Activated effector memory CD4-positive, alpha-beta T cell treated with Interleukin-2 at 50 U/mL for 16 hours (primary cell): Measurements from ENCODE around the gene SLC39A12.

ENCODE experiments used
- DNase-seq: peaks from one replicate; pipeline ENCODE4 v3.0.0-alpha.2; 2020

The SLC39A12 gene

GRCh38 chr10:17965649-17966235 is 14.0 kb downstream of the SLC39A12 start:
- no peak for DNase-seq

GRCh38 chr10:17974505-17974904 is 22.8 kb downstream of the SLC39A12 start:
- no peak for DNase-seq

- no peak for DNase-seq
These were observed 29.3 kb downstream of the SLC39A12 start for GRCh38 chr10:17980846-17981565.

- no peak for DNase-seq
These were observed 30.2 kb downstream of the SLC39A12 start for GRCh38 chr10:17981766-17982380.

GRCh38 chr10:17984056-17984455 is 32.3 kb downstream of the SLC39A12 start:
- DNase-seq: no peak

GRCh38 chr10:17984563-17984962 is 32.8 kb downstream of the SLC39A12 start:
- DNase-seq: no peak

GRCh38 chr10:17989908-17990767 is 38.4 kb downstream of the SLC39A12 start:
- no peak for DNase-seq

GRCh38 chr10:17992266-17992665 is 40.5 kb downstream of the SLC39A12 start:
- DNase-seq: no peak

GRCh38 chr10:17993361-17993760 is 41.6 kb downstream of the SLC39A12 start:
- no peak for DNase-seq

GRCh38 chr10:18000601-18001000 is 48.9 kb downstream of the SLC39A12 start:
- DNase-seq: no peak

- DNase-seq: no peak
These were observed 53.7 kb downstream of the SLC39A12 start for GRCh38 chr10:18005445-18005780.

- DNase-seq: no peak
These were observed 54.2 kb downstream of the SLC39A12 start for GRCh38 chr10:18005781-18006456.

- DNase-seq: no peak
These were observed 57.3 kb downstream of the SLC39A12 start for GRCh38 chr10:18008986-18009385.

GRCh38 chr10:18010050-18010449 is 58.3 kb downstream of the SLC39A12 start:
- no peak for DNase-seq

GRCh38 chr10:18020523-18020922 is 68.8 kb downstream of the SLC39A12 start:
- DNase-seq: no peak

GRCh38 chr10:18021725-18022480 is 70.2 kb downstream of the SLC39A12 start:
- no peak for DNase-seq

- no peak for DNase-seq
These were observed 91.7 kb downstream of the SLC39A12 start for GRCh38 chr10:18043148-18044006.

GRCh38 chr10:18044976-18045720 is 93.4 kb downstream of the SLC39A12 start:
- no peak for DNase-seq

GRCh38 chr10:18056583-18056982 is 104.9 kb downstream of the SLC39A12 start:
- no peak for DNase-seq

- DNase-seq: no peak
These were observed 108.3 kb downstream of the SLC39A12 start for GRCh38 chr10:18059826-18060559.
